Measurements from ENCODE around the gene CNTN4.

GRCh38 chr3:2356298-2356950, 257.8 kb downstream of the CNTN4 start:
- TF ChIP-seq, protein P1, sequence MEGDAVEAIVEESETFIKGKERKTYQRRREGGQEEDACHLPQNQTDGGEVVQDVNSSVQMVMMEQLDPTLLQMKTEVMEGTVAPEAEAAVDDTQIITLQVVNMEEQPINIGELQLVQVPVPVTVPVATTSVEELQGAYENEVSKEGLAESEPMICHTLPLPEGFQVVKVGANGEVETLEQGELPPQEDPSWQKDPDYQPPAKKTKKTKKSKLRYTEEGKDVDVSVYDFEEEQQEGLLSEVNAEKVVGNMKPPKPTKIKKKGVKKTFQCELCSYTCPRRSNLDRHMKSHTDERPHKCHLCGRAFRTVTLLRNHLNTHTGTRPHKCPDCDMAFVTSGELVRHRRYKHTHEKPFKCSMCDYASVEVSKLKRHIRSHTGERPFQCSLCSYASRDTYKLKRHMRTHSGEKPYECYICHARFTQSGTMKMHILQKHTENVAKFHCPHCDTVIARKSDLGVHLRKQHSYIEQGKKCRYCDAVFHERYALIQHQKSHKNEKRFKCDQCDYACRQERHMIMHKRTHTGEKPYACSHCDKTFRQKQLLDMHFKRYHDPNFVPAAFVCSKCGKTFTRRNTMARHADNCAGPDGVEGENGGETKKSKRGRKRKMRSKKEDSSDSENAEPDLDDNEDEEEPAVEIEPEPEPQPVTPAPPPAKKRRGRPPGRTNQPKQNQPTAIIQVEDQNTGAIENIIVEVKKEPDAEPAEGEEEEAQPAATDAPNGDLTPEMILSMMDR (IDR thresholded peaks at IDR 0.05; ENCODE audit: low read depth, low read length, missing input control): no peak
- TF ChIP-seq RXRA (IDR thresholded peaks at IDR 0.05) (no peak), SP1 (IDR thresholded peaks at IDR 0.05) (no peak), FOXA2 (IDR thresholded peaks at IDR 0.05) (no peak), JUND (IDR thresholded peaks at IDR 0.05) (no peak)
- TF ChIP-seq, protein P2, sequence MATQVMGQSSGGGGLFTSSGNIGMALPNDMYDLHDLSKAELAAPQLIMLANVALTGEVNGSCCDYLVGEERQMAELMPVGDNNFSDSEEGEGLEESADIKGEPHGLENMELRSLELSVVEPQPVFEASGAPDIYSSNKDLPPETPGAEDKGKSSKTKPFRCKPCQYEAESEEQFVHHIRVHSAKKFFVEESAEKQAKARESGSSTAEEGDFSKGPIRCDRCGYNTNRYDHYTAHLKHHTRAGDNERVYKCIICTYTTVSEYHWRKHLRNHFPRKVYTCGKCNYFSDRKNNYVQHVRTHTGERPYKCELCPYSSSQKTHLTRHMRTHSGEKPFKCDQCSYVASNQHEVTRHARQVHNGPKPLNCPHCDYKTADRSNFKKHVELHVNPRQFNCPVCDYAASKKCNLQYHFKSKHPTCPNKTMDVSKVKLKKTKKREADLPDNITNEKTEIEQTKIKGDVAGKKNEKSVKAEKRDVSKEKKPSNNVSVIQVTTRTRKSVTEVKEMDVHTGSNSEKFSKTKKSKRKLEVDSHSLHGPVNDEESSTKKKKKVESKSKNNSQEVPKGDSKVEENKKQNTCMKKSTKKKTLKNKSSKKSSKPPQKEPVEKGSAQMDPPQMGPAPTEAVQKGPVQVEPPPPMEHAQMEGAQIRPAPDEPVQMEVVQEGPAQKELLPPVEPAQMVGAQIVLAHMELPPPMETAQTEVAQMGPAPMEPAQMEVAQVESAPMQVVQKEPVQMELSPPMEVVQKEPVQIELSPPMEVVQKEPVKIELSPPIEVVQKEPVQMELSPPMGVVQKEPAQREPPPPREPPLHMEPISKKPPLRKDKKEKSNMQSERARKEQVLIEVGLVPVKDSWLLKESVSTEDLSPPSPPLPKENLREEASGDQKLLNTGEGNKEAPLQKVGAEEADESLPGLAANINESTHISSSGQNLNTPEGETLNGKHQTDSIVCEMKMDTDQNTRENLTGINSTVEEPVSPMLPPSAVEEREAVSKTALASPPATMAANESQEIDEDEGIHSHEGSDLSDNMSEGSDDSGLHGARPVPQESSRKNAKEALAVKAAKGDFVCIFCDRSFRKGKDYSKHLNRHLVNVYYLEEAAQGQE (IDR thresholded peaks at IDR 0.05): no peak

All from liver (tissue), 3 donors.